GM12891 (cell line): Measurements from ENCODE around the gene OR52B6.

Experiments
- PAX5 ChIP-seq: IDR thresholded peaks from 2 replicates; pipeline ENCODE4 v1.6.1; 2011; ENCODE audit warnings: low read length, moderate library complexity, mild to moderate bottlenecking; ENCODE audit not compliant: insufficient read depth, severe bottlenecking
- POLR2A ChIP-seq: IDR thresholded peaks from 2 replicates; pipeline ENCODE4 v1.6.1; 2011; ENCODE audit warnings: low read depth, low read length, control low read depth
- POLR2AphosphoS5 ChIP-seq: IDR thresholded peaks from 2 replicates; pipeline ENCODE4 v1.6.1; 2011; ENCODE audit warnings: low read depth, low read length, control low read depth
- POU2F2 ChIP-seq: IDR thresholded peaks from 2 replicates; pipeline ENCODE4 v1.6.1; 2011; ENCODE audit warnings: low read depth, mild to moderate bottlenecking, control low read depth, low read length, moderate library complexity
- TAF1 ChIP-seq: IDR thresholded peaks from 2 replicates; pipeline ENCODE4 v1.6.1; 2011; ENCODE audit warnings: low read depth, low read length, control low read depth

- TF ChIP-seq POLR2A (no peak), POU2F2 (no peak), POLR2AphosphoS5 (no peak), TAF1 (no peak), PAX5 (no peak)
Observed at GRCh38 chr11:5564259-5565019, 16.2 kb upstream of the OR52B6 start.
